Thyroid gland (tissue), 4 donors: ENCODE measurements around the gene SKI.

ENCODE experiments used
- POLR2A ChIP-seq, 2 donors: fragments of 450-650 bp; IDR thresholded peaks; one replicate each; pipeline ENCODE4 v1.6.1; 2017; ENCODE audit warnings: antibody characterized with exemption in 2 of 2, mild to moderate bottlenecking in 2 of 2, moderate library complexity in 1 of 2
- TF ChIP-seq, protein P1 (sequence below), 6 experiments: fragments of 200-600 bp in 3 of 6; fragments of 450-650 bp in 3 of 6; sonication (generic) in 3 of 6; IDR thresholded peaks; one replicate each; pipeline ENCODE4 v1.5.1; 2016 to 2019; ENCODE audit warnings: antibody characterized with exemption in 6 of 6, mild to moderate bottlenecking in 2 of 6, inconsistent platforms in 1 of 6, moderate library complexity in 1 of 6

DNA sequence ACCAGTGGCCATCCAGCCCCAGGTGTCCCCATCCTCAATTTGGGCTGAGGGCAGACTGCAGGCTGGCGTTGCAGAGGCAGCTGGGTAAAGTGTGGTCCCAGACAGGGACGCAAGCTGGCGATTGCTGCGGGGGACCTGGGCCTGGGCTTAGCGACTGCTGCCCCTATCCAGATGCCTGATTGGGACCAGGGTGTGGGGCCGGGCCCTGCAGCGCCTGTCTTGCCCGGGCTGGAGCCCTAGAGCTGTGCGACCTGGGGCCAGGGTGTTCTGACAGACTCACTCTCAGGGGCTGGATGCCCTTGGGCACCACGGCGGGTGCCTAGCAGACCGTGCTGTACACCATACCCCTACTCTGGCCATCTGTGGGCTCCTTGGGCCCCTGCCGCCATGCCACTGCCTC is 17.3 kb upstream of the SKI start:
- TF ChIP-seq, protein P1, sequence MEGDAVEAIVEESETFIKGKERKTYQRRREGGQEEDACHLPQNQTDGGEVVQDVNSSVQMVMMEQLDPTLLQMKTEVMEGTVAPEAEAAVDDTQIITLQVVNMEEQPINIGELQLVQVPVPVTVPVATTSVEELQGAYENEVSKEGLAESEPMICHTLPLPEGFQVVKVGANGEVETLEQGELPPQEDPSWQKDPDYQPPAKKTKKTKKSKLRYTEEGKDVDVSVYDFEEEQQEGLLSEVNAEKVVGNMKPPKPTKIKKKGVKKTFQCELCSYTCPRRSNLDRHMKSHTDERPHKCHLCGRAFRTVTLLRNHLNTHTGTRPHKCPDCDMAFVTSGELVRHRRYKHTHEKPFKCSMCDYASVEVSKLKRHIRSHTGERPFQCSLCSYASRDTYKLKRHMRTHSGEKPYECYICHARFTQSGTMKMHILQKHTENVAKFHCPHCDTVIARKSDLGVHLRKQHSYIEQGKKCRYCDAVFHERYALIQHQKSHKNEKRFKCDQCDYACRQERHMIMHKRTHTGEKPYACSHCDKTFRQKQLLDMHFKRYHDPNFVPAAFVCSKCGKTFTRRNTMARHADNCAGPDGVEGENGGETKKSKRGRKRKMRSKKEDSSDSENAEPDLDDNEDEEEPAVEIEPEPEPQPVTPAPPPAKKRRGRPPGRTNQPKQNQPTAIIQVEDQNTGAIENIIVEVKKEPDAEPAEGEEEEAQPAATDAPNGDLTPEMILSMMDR (IDR thresholded peaks at IDR 0.05): no peak
- TF ChIP-seq POLR2A (IDR thresholded peaks at IDR 0.05): no peak
